Motor neuron (in vitro differentiated cells): Measurements from ENCODE around the gene EXOC3L1. TPM values are rescaled to one million over a fixed set of nuclear protein-coding genes. Genes with fewer than 3 reads are reported as not detected.

ENCODE experiments used
- ATAC-seq, 8 experiments: fragments of 200-7000 bp; cut with Tn5 transposase; replicated peaks in 6 of 8; 2 replicates each; pipeline ENCODE4 v1.8.0; 2021; ENCODE audit warnings: mild to moderate bottlenecking in 8 of 8, moderate library complexity in 8 of 8
- H3K27ac ChIP-seq, 2 donors: fragments of 250-450 bp; sonication (Bioruptor Pico); 2 replicates each; pipeline ENCODE4 v1.9.0; 2021; ENCODE audit warnings: antibody characterized with exemption in 2 of 2, mild to moderate bottlenecking in 2 of 2, moderate library complexity in 1 of 2
- H3K4me1 ChIP-seq, 2 donors: fragments of 250-450 bp; sonication (Bioruptor Pico); replicated peaks in 1 of 2; 2 replicates each; pipeline ENCODE4 v1.6.1; 2021; ENCODE audit warnings: antibody characterized with exemption in 2 of 2, mild to moderate bottlenecking in 2 of 2, moderate library complexity in 1 of 2
- H3K4me3 ChIP-seq, 5 donors: fragments of 250-450 bp; sonication (Bioruptor Pico); 2 replicates each; pipeline ENCODE4 v1.9.0; 2021; ENCODE audit warnings: antibody characterized with exemption in 5 of 5, mild to moderate bottlenecking in 5 of 5, moderate library complexity in 4 of 5
- WGBS, 10 experiments: fragments of 450-650 bp; shearing (Covaris generic); methylation state at CpG; one replicate each; pipeline ENCODE4 v1.0.0; 2022; 5-methylcytosine and 5-hydroxymethylcytosine counted together
- in situ Hi-C, 9 experiments: fragments of 400-800 bp; cut with MboI; loops; one replicate each; pipeline ENCODE4 v1.15.0; 2021; ENCODE audit warnings: low sequenced_read_pairs in 9 of 9, low pct_unique_long_range_greater_than_20kb in 2 of 9; ENCODE audit not compliant: unreplicated experiment in 9 of 9
- total RNA-seq, 8 experiments: library from RNA; unstranded; fragments of 300-600 nt; gene quantifications; 2 replicates each; pipeline versions ENCODE4 v1.2.3 to v1.2.4, GENCODE V29; 2022

The EXOC3L1 gene
- total RNA-seq, 8 experiments from 2014 or later = 0.29 to 3.6 (median 0.98) TPM

DNA sequence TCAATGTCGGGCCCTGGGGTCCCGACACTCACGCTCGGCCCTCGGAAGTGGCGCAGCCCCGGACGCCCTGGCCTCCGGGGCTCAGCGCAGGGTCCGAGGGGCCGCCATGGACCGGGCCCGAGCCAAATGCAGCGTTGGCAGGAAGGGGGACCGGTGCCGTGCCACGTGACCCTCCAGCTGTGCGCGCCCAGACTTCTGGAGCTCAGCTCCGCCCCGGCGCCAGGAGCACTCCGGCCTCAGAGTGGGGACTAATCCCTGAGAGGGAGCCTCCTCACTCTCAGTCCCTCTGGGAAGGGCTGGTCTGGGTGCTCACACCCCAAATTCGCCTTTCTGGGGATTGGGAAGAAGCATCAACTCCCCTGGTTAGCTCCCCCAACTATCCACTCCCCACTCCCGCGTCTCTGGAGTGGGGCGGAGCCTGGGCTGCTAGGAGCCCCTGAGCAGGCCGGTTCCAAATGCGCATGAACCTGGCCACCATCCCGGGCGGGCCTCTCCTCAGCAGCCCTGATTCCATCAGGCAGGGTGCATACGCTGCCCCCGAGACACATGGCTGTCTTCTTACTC is 39.0 kb downstream of the EXOC3L1 start, which contains the start of gene B3GNT9:
TSS of gene B3GNT9 (minus strand) at position 166 of the 564 bp plus-strand sequence. CDS start 513 bp downstream, outside the sequence.
- peak within 1 kb of the TSS in 1 of 2 donors; percentile 40 for H3K27ac ChIP-seq

DNA sequence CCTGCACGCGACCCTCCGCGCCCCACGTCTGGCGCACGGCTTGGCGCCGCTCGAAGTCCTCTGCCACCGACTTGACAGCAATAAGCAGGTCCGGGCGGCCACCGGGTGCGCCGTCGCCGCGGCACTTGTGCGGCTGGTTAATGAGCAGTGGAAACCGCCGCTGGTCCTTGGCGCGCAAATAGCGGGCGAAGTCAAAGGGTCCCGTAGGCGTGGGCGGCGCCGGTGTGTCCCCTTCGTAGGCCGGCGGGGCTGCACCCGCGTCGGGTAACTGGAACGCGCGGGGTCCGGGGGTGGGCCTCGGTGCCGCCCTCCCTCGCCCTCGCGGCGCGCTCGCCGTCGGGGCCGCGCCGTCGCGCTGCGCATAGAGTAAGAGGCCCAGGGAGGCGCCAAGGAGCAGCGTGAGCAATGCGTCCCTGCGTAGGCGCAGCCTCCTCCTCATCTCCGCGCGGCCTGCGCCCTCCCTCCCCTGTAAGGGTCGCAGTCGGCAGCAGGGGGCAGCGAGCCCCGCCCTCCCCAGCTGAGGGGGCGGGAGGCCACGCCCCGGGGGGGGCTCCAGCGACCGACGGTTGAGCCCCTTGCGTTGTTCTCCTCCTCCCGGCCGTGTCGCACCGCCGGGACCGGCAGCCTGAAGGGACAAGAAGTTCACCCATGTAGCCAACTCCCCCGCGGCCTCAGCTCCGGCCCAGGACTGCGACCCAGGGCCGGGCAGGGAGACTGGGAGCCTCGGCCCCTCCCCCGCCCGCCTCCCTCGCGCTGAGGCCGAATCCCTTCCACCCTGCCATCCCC is 39.7 kb downstream of the EXOC3L1 start:
- in situ Hi-C loops = loop anchor here (10.0 to 25.0 kb wide), 3 partner anchors 163 to 195 kb away; partner anchors contain the start of genes CES3 (in 7 of the 9) and CES4A (in 1 of the 9)
- peak overlapping the region; percentile 14 to 43 (median 36) for H3K4me3 ChIP-seq
- ATAC-seq = peak; percentile 14 to 68 (median 60)
- peaks cover 4 to 9% of the 10 kb centered on the region in 2 donors for H3K4me1 ChIP-seq
- peak overlapping the region in 1 of 2 donors; percentile 40 for H3K27ac ChIP-seq
- 22% methylated on average over 9 of the region's 94 CpGs; no CpG with 5 or more reads in 9 of the 10 experiments for WGBS, 10 experiments

More for the DNA sequence above, 39.0 kb downstream of the EXOC3L1 start, which contains the start of gene B3GNT9:
- peak; percentile 60 to 80 (median 70) for ATAC-seq
- Histone ChIP-seq H3K4me1 (peaks cover 4 to 9% of the 10 kb centered on the region in 2 donors), H3K4me3 (peak within 1 kb of the TSS; percentile 14 to 43 (median 36))
- in situ Hi-C loops = loop anchor here (10.0 to 25.0 kb wide), 3 partner anchors 164 to 196 kb away; partner anchors contain the start of genes CES3 (in 7 of the 9) and CES4A (in 1 of the 9)
- WGBS, 10 experiments = 0% methylated on average over 2 to 5 of the region's 34 CpGs; no CpG with 5 or more reads in 8 of the 10 experiments

DNA sequence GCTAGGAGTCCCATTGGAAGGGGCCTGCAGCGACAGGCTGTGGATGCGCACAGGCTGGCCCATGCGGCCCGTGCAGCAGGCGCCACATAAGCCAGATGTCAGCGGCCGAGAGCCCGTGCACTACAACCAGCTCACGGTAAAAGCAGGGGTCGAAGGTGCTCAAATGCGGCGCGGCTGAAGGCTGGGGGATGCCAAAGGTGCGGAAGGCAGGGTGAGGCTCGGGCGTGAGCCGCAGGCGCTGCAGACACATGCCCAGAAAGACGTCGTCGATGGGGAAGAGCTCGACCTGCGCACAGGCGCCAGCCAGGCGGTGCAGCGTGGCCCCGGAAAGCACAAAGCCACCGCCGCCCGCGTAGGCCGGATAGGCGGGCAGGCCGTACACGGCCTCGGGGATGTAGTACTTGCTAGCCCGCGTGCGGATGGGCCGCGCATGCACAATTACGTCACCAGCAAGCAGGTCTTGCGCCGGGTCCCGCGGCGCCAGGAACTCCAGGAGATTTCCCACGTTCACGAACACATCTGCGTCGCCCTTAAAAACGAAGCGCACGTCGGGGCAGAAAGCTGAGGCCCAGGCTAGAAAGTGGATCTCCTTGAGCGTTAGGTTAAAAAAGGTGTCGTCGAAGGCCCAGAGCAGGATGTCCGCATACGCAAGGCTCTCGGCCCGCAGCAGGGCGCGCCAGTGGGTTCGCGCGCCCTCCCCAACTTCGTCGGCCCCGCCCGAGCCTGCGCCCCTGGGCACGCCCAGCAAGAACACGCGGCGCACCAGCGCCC is 40.5 kb downstream of the EXOC3L1 start:
- no peak overlapping the region for H3K27ac ChIP-seq
- no peak for ATAC-seq
- 73 to 100% (median 92%) methylated on average over 3 to 11 of the region's 77 CpGs; no CpG with 5 or more reads in 3 of the 10 experiments for WGBS, 10 experiments
- H3K4me3 ChIP-seq = no peak overlapping the region
- in situ Hi-C loops = loop anchor here (10.0 to 25.0 kb wide), 3 partner anchors 162 to 195 kb away; partner anchors contain the start of genes CES3 (in 7 of the 9) and CES4A (in 1 of the 9)
- peaks cover 4 to 6% of the 10 kb centered on the region in 2 donors for H3K4me1 ChIP-seq

DNA sequence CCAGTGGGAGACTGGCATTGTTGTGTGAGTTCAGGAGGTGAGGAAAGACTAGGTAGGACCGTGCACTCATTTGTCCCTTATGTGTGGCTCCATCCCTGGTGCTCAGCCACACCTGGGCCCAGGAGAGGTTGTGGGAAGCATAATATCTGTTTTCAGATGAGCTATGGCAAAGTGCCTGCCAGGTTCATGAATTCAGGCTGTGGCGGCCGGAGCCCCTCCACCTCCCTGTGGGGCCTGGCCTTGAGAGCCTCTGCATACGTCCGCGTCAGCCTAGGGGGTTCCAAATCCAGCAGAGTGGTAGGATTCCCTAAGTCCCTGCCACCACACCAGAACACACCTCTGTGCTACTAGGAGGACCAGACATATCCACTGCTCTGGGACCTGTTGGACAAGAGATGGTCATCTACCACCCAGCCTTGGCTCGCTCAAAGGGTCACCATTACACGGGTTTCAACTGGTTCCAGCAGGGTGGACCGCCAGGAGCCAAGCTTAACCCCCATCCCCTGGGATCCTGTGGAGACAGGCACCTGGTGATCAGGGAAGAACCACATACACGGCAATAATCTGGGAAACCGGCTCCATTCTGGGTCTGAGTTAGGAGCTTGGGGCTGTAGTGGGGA is 41.2 kb downstream of the EXOC3L1 start:
- no peak overlapping the region for H3K4me3 ChIP-seq
- in situ Hi-C loops = no loop called here
- WGBS, 10 experiments = 40 to 100% (median 97%) methylated on average over 1 to 5 of the region's 11 CpGs; no CpG with 5 or more reads in 2 of the 10 experiments
- no peak overlapping the region for H3K27ac ChIP-seq
- peaks cover 4 to 5% of the 10 kb centered on the region in 2 donors for H3K4me1 ChIP-seq
- no peak for ATAC-seq

DNA sequence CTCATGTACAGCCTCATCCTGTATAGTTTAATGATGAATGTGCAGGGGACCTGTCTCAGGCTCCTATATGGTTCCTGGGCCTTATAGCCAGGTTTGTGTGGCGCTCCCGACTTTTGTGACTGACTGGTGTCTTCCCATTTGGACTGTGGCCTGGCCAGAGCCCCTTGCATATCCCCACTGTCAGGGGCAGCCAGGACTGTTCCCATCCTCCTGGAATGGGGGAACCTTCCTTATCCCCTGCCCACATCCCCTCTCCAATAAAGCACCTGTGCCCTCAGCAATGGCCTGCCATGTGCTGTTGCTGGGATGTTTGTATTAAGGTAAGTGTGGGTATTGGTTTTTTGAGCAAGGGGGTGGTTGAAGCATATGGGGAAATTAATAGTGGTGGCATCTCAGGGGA is 41.7 kb downstream of the EXOC3L1 start:
- H3K4me3 ChIP-seq = no peak overlapping the region
- no peak overlapping the region for H3K27ac ChIP-seq
- in situ Hi-C loops = no loop called here
- ATAC-seq = no peak
- 75 to 100% (median 100%) methylated on average over 1 to 2 of the region's 2 CpGs; no CpG with 5 or more reads in 3 of the 10 experiments for WGBS, 10 experiments
- H3K4me1 ChIP-seq = peaks cover 4 to 5% of the 10 kb centered on the region in 2 donors

DNA sequence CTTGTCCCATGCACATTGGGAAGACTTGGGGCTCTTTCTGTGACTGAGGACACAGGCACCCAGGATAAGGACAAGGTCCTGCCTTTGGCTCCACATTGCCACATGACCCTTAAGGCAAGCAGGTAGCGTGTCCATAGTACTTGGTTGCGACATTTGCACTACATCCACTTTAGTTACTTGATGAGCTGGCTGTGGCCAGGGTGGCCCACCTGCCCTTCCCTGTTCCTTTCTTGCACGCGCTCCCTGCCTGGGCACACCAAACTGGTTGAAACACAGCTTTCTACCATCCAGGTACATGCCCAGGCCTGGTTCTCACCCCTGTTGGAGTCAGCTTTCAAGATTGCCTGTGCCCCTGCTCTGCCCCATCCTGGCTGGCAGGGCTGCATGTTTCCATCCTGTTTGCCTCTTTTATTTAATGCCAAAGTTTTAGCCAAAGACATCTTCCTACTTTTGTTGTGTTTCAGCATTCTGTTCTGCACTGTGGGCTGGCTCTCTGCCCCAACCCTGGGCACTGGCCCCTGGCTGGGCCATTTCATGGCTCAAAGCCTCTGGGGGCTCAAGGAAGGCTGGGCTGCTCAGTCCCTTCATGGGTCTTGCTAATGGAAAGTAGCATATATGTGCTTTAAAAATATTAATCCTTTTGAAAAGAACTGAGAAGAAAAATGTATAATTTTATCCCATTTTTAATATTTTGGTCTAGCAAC is 42.3 kb downstream of the EXOC3L1 start:
- H3K27ac ChIP-seq = no peak overlapping the region
- H3K4me1 ChIP-seq = peaks cover 4 to 5% of the 10 kb centered on the region in 2 donors
- WGBS, 10 experiments = 87 to 100% (median 100%) methylated on average over 2 to 3 of the region's 4 CpGs; no CpG with 5 or more reads in 6 of the 10 experiments
- in situ Hi-C loops = no loop called here
- no peak for ATAC-seq
- no peak overlapping the region for H3K4me3 ChIP-seq

DNA sequence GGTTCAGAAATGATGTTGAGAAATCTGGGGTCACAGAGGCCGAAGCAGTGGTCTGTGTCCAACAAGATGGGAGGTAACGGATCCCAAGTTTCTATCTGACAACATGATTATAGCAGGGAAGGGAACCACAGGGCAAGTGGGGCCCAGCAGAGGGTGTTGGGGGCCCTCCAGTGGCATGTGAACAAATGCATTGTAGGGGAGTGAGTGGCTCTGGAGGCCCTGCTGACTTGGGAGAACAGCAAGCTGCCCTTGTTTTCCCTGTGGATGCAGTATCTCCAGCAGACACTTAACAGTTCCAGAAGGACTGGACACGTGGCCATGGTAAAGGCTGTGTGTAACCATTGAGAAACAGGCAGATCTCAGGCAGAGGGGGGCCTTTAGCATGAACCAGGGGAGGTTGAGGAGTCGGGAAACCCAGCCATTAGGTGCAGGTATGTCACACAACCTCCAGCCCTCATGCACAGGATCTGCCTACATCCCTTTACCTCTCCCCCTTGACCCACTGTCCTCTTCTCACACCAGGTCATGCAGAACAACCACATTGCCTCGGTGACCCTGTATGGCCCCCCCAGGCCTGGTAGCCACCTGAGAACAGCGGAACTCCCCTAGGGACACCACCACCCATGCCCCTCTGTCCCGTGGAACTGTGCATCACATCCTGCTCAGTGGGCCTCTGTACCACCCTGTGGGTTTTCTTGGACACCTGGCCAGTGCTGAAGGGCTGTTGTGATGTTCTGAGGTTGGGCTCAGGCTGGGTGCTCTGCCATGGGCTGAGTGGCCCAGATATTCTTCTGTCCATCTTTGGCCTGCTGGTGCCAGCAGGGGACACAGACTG is 43.2 kb downstream of the EXOC3L1 start:
- peaks cover 4 to 5% of the 10 kb centered on the region in 2 donors for H3K4me1 ChIP-seq
- H3K27ac ChIP-seq = no peak overlapping the region
- WGBS, 10 experiments = 20 to 90% (median 80%) methylated on average over 1 to 2 of the region's 7 CpGs; no CpG with 5 or more reads in 3 of the 10 experiments
- in situ Hi-C loops = no loop called here
- no peak overlapping the region for H3K4me3 ChIP-seq
- ATAC-seq = no peak

DNA sequence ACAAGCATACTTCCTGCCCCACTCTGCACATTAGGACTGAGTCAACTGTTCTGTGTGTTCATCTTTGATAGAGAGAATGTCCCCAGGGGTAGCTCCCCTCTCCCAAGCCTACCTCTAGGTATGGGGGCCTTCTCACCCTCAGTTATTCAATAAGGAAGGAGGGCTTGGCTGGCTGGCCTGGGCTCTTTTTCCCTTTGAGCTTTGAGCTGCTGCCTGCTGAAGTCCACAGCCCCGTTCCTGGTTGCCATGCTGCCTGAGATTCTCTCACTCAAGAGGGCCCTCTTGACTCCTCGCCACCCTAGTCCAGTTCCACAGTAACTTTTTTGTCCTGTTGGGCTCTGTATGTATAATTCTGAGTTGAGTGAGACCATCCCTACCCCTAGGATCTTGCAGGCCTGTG is 44.2 kb downstream of the EXOC3L1 start:
- in situ Hi-C loops = no loop called here
- H3K27ac ChIP-seq = no peak overlapping the region
- 50 to 100% (median 100%) methylated on average over 1 to 2 of the region's 2 CpGs; no CpG with 5 or more reads in 5 of the 10 experiments for WGBS, 10 experiments
- H3K4me3 ChIP-seq = no peak overlapping the region
- ATAC-seq = no peak
- H3K4me1 ChIP-seq = peaks cover 0 to 1% of the 10 kb centered on the region in 2 donors

DNA sequence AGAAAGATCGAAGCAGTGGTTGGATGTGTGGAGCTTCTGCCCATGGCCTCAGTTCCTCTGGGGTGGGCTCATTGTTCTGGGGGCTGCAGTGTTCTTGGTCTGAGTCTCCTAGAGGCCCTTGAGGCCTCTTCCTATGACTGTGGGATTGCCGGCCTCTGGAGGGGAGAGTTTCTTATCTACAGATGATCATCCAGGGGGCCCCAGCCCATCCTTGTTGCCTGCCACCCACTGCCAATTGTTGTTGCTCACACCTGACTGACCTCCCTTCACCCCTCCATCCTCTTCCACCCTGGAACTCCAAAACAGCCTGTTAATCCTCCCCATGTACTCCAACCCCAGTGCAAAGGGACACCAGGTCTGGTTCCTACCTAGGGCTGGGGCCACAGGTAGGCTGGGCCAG is 45.0 kb downstream of the EXOC3L1 start:
- Histone ChIP-seq H3K4me1 (no peaks in the 10 kb centered on the region), H3K4me3 (no peak overlapping the region), H3K27ac (no peak overlapping the region)
- in situ Hi-C loops = no loop called here
- no peak for ATAC-seq
- 40 to 100% (median 90%) methylated on average over 1 to 2 of the region's 2 CpGs; no CpG with 5 or more reads in 5 of the 10 experiments for WGBS, 10 experiments

DNA sequence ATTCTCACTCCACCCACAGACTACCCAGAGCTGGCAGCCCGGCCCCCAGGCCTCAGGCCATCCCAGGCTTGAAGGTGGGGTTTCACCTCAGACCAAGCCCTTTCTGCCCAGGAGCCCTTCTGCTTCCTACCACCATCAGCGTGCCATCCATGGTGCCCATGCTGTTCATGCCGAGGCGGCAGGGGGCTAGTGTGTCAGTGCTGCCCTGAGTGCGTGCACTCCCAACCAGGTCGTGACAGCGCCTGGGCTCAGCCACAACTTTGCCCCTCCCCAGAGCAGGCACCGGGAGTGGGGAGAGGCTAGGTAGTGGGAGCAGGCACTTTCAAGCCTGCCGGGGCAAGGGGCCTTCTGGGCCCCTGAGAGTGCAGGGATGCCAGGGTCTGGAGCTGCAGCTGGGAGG is 47.6 kb downstream of the EXOC3L1 start:
- Histone ChIP-seq H3K27ac (no peak overlapping the region), H3K4me1 (no peaks in the 10 kb centered on the region), H3K4me3 (no peak overlapping the region)
- WGBS, 10 experiments = 80 to 100% (median 97%) methylated on average over 1 to 5 of the region's 9 CpGs; no CpG with 5 or more reads in 7 of the 10 experiments
- no peak for ATAC-seq
- in situ Hi-C loops = no loop called here

DNA sequence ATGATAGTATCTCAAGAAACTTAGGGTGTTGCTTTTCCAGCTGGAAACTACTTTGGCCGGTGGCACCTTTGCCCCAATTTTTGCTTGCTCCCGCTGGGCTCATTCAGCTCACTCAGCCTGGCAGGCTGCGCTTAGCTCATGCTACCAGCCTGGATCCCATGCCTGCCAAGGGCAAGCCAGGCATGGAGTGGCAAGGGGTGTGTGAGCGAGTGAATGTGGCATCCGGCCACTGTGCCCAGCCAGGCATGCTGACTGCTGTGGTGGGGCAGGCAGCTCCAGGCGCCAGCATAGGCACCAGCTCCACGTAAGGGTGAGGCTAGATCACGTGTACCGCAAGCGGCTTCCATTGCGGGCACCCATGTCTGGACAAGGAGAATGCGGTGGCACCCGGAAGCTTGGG is 48.5 kb downstream of the EXOC3L1 start:
- ATAC-seq = no peak

More for the DNA sequence above, 48.5 kb downstream of the EXOC3L1 start:
- Histone ChIP-seq H3K4me3 (no peak overlapping the region), H3K4me1 (no peaks in the 10 kb centered on the region), H3K27ac (no peak overlapping the region)
- in situ Hi-C loops = no loop called here
- 83 to 100% (median 96%) methylated on average over 1 to 8 of the region's 13 CpGs; no CpG with 5 or more reads in 3 of the 10 experiments for WGBS, 10 experiments
